Esophagus muscularis mucosa (tissue), 4 donors: ENCODE measurements around the gene ZCCHC10. TPM values are rescaled to one million over a fixed set of nuclear protein-coding genes. Genes with fewer than 3 reads are reported as not detected.

Source experiments
- DNase-seq: peaks from one replicate; pipeline ENCODE4 v3.0.0-alpha.2; 2017; ENCODE audit errors: extremely low spot score
- H3K27ac ChIP-seq, 4 donors: fragments of 200-600 bp; sonication (generic); replicated peaks in 1 of 4; 1 replicate in 3 of 4; 2 replicates in 1 of 4; pipeline ENCODE4 v1.5.1; 2016 to 2019; ENCODE audit warnings: mild to moderate bottlenecking in 1 of 4
- H3K27me3 ChIP-seq, 4 donors: fragments of 200-600 bp; sonication (generic); one replicate each; pipeline versions ENCODE4 v1.5.1 to v1.6.0; 2016 to 2019
- H3K36me3 ChIP-seq, 4 donors: fragments of 200-600 bp; sonication (generic); one replicate each; pipeline ENCODE4 v1.5.1; 2016 to 2019
- H3K4me1 ChIP-seq, 4 donors: fragments of 200-600 bp; sonication (generic); one replicate each; pipeline ENCODE4 v1.5.1; 2016 to 2019
- H3K4me3 ChIP-seq, 4 donors: fragments of 200-600 bp; sonication (generic); 1 replicate in 2 of 4; 2 replicates in 2 of 4; pipeline ENCODE4 v1.5.1; 2016 to 2019; ENCODE audit warnings: mild to moderate bottlenecking in 4 of 4, moderate library complexity in 1 of 4
- H3K9me3 ChIP-seq, 4 donors: fragments of 200-600 bp; sonication (generic); 1 replicate in 3 of 4; 2 replicates in 1 of 4; pipeline ENCODE4 v1.5.1; 2016 to 2019
- EP300 ChIP-seq: sonication (generic); formaldehyde crosslinking; IDR thresholded peaks from one replicate; pipeline ENCODE4 v1.6.1; 2017; ENCODE audit warnings: antibody characterized with exemption
- POLR2A ChIP-seq: fragments of 450-650 bp; IDR thresholded peaks from one replicate; pipeline ENCODE4 v1.6.1; 2017; ENCODE audit warnings: antibody characterized with exemption, moderate library complexity, mild to moderate bottlenecking, low read depth
- POLR2AphosphoS5 ChIP-seq, 2 donors: sonication (generic); formaldehyde crosslinking; IDR thresholded peaks; one replicate each; pipeline ENCODE4 v1.6.1; 2017; ENCODE audit warnings: antibody characterized with exemption in 2 of 2
- WGBS: methylation state at CpG from one replicate; pipeline ENCODE4 v1.1.5; 2018; 5-methylcytosine and 5-hydroxymethylcytosine counted together
- intact Hi-C: fragments of 100-400 bp; cut with DNase I; formaldehyde crosslinking; loops from one replicate; pipeline ENCODE4 v1.15.1; 2023
- total RNA-seq, 4 donors: library from RNA; depleted of rRNA; stranded (reverse); fragments of >200 nt; gene quantifications; one replicate each; pipeline versions ENCODE4 v1.1.0 to v1.2.1, GENCODE V29; 2016
- TF ChIP-seq, protein P1 (sequence below), 3 experiments: fragments of 200-600 bp in 2 of 3; fragments of 450-650 bp in 1 of 3; sonication (generic) in 2 of 3; IDR thresholded peaks; one replicate each; pipeline ENCODE4 v1.5.1; 2017 to 2019; ENCODE audit warnings: antibody characterized with exemption in 3 of 3, mild to moderate bottlenecking in 2 of 3, moderate library complexity in 1 of 3

The ZCCHC10 gene
- total RNA-seq, 4 donors from 2014 or later: 8.6 to 40.8 (median 13.1) TPM

DNA sequence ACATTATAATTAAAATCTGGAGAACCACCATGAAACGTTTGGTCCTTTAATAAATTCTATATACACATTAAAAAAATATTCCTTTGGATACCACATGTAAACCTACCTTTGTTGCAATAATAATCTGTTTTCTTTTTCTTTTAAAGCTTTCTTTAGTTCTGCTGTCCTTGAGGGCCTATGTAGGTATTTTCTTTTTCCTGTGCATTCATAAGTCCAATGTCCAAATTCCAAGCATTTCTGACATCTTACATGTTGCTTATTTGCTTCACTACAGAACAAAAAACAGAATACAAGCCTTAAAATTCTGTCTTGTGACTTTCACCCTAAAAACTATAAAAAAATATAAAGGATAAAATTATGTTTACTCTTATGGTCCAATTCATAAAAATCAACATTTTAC is 19.7 kb downstream of the ZCCHC10 start:
- no peak overlapping the region for H3K27ac ChIP-seq
- 83% methylated on average over 1 of the region's 1 CpG for WGBS

DNA sequence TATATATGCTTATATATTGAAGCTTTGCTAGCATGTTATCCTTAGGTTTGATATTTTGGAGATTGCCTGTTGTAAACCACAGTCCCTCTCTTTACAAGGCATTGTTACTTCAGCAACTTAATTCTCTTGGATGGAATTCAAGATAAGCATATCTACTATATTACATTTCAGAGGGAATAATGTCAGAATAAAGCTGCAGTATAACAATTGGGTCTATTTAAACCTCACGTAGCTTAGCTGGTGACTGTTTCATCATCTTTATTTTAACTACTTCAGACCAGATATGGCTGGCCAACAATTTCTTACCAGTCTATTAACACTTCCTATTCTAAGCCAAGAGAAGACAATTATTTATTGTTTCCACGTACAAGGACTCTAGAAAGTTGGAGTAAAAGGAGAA is 27.1 kb downstream of the ZCCHC10 start:
- H3K4me3 ChIP-seq: no peak overlapping the region
- TF ChIP-seq POLR2AphosphoS5 (IDR thresholded peaks at IDR 0.05): no peak
- TF ChIP-seq, protein P1, sequence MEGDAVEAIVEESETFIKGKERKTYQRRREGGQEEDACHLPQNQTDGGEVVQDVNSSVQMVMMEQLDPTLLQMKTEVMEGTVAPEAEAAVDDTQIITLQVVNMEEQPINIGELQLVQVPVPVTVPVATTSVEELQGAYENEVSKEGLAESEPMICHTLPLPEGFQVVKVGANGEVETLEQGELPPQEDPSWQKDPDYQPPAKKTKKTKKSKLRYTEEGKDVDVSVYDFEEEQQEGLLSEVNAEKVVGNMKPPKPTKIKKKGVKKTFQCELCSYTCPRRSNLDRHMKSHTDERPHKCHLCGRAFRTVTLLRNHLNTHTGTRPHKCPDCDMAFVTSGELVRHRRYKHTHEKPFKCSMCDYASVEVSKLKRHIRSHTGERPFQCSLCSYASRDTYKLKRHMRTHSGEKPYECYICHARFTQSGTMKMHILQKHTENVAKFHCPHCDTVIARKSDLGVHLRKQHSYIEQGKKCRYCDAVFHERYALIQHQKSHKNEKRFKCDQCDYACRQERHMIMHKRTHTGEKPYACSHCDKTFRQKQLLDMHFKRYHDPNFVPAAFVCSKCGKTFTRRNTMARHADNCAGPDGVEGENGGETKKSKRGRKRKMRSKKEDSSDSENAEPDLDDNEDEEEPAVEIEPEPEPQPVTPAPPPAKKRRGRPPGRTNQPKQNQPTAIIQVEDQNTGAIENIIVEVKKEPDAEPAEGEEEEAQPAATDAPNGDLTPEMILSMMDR (IDR thresholded peaks at IDR 0.05): no peak
- TF ChIP-seq POLR2A: no peak
- TF ChIP-seq EP300: no peak
- intact Hi-C loops: no loop called here
- no peaks in the 10 kb centered on the region for H3K9me3 ChIP-seq
- no peak overlapping the region for H3K27ac ChIP-seq
- no peaks in the 10 kb centered on the region for H3K4me1 ChIP-seq
- no peak for DNase-seq
- no peaks in the 10 kb centered on the region for H3K27me3 ChIP-seq
- 55% methylated on average over 2 of the region's 2 CpGs for WGBS
- H3K36me3 ChIP-seq: peaks cover 8 to 52% (median 28%) of the 10 kb centered on the region in 4 donors

More for the DNA sequence above, 19.7 kb downstream of the ZCCHC10 start:
- Histone ChIP-seq H3K9me3 (no peaks in the 10 kb centered on the region), H3K27me3 (no peaks in the 10 kb centered on the region), H3K4me3 (no peak overlapping the region), H3K4me1 (no peaks in the 10 kb centered on the region), H3K36me3 (peaks cover 17 to 63% (median 39%) of the 10 kb centered on the region in 4 donors)
- no peak for TF ChIP-seq POLR2AphosphoS5 (IDR thresholded peaks at IDR 0.05)
- TF ChIP-seq EP300: no peak
- TF ChIP-seq, protein P1 (IDR thresholded peaks at IDR 0.05): no peak
- TF ChIP-seq POLR2A: no peak
- no peak for DNase-seq
- intact Hi-C loops: no loop called here

DNA sequence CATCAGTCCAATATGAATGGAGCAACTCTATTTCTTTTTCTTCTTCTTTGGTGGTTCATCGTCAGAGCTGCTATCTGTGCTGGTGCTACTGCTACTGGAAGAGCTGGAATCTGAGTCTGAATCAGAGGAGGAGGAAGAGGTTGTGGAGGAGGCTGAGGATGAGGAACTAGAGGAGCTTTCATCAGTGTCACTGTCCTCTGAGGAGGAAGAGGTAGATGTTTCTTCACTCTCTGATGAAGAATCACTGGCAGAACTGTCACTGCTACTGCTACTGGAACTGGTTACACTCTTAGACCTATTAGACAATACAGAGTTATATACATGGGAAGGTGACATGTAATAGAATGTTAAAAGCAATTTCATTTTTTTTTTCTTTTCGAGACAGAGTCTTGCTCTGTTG is 27.8 kb downstream of the ZCCHC10 start:
- Histone ChIP-seq H3K27me3 (no peaks in the 10 kb centered on the region), H3K4me3 (no peak overlapping the region), H3K4me1 (no peaks in the 10 kb centered on the region), H3K27ac (no peak overlapping the region), H3K36me3 (peaks cover 8 to 45% (median 24%) of the 10 kb centered on the region in 4 donors), H3K9me3 (no peaks in the 10 kb centered on the region)
- intact Hi-C loops: no loop called here
- TF ChIP-seq POLR2AphosphoS5 (IDR thresholded peaks at IDR 0.05) (no peak), EP300 (no peak), POLR2A (no peak)
- TF ChIP-seq, protein P1 (IDR thresholded peaks at IDR 0.05): no peak
- 89% methylated on average over 2 of the region's 2 CpGs for WGBS
- no peak for DNase-seq

DNA sequence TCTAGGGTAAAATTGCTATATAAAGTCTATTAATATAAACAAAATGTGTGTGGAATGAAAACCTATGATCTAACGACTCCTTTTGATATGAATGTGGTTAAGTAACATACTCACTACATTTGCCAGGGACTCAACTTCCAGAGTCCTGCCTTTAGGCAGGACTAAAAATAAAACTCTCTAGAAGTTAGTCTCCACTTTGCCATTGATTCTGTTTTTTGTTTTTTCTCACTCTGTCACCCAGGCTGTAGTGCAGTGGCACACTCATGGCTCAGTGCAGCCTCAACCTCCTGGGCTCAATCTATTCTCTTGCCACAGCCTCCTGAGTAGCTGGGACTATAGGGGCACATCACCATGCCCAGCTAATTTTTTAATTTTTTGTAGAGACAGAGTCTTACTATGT is 30.0 kb downstream of the ZCCHC10 start:
- Histone ChIP-seq H3K9me3 (no peaks in the 10 kb centered on the region), H3K36me3 (peaks cover 0 to 29% (median 10%) of the 10 kb centered on the region in 4 donors), H3K4me3 (no peak overlapping the region), H3K27ac (no peak overlapping the region), H3K4me1 (no peaks in the 10 kb centered on the region), H3K27me3 (no peaks in the 10 kb centered on the region)
- 44% methylated on average over 1 of the region's 1 CpG for WGBS
- no peak for DNase-seq
- TF ChIP-seq, protein P1 (IDR thresholded peaks at IDR 0.05): no peak
- no peak for TF ChIP-seq POLR2A
- TF ChIP-seq POLR2AphosphoS5 (IDR thresholded peaks at IDR 0.05): no peak
- intact Hi-C loops: no loop called here
